Measurements from ENCODE around the gene UTS2B.

The UTS2B gene

DNA sequence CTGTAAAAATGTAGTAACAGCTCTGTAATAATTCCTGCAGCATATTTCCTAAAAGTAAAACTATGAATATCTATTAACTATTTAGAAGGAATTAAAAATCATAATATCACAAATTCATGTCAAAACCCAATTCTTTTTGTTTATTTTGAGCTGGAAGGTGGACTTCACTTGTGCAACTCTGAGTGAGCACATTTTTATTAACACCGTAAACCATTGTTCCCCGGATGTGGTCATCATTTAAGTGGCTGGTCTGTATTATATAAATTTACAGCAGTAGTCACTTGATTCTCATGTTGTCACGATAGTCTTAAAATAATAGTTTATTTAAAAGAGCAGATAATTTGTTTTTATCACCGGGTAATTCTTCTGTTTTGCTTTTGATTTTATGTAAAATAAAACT lies 43.0 kb upstream of the UTS2B start:
- Histone ChIP-seq H3K9me3 (no peaks in the 10 kb centered on the region), H3K27me3 (no peaks in the 10 kb centered on the region), H3K4me3 (ENCODE audit: low read depth in 1 of 2, low read length in 1 of 2) (no peak overlapping the region), H3K27ac (no peak overlapping the region), H3K36me3 (no peaks in the 10 kb centered on the region), H3K4me1 (ENCODE audit: control insufficient read depth in 1 of 2, insufficient read depth in 1 of 2, low read depth in 1 of 2, low read length in 1 of 2) (no peaks in the 10 kb centered on the region)
- TF ChIP-seq, protein P1, sequence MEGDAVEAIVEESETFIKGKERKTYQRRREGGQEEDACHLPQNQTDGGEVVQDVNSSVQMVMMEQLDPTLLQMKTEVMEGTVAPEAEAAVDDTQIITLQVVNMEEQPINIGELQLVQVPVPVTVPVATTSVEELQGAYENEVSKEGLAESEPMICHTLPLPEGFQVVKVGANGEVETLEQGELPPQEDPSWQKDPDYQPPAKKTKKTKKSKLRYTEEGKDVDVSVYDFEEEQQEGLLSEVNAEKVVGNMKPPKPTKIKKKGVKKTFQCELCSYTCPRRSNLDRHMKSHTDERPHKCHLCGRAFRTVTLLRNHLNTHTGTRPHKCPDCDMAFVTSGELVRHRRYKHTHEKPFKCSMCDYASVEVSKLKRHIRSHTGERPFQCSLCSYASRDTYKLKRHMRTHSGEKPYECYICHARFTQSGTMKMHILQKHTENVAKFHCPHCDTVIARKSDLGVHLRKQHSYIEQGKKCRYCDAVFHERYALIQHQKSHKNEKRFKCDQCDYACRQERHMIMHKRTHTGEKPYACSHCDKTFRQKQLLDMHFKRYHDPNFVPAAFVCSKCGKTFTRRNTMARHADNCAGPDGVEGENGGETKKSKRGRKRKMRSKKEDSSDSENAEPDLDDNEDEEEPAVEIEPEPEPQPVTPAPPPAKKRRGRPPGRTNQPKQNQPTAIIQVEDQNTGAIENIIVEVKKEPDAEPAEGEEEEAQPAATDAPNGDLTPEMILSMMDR (IDR thresholded peaks at IDR 0.05) = no peak

DNA sequence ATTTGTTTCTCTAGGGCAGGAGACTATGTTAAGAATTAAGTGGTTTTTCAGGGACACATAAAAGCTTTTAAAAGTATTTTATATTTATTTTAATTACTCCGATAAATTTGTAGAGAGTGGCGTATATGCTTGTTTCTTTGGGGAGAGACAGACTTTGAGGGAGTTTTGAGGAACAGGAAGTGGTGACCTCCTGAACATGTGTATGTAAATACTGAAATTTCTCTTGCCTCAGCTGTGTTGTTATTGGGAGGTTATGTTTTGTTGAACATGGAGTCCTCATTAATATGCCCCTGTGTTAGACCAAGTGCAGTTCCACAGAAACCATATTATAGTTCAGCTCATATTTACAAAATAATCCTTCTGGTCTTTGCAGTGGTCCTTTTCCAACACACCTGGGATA lies 41.8 kb upstream of the UTS2B start:
- no peaks in the 10 kb centered on the region for H3K4me1 ChIP-seq (ENCODE audit: control insufficient read depth in 1 of 2, insufficient read depth in 1 of 2, low read depth in 1 of 2, low read length in 1 of 2)
- H3K27ac ChIP-seq = no peak overlapping the region
- no peak overlapping the region for H3K4me3 ChIP-seq (ENCODE audit: low read depth in 1 of 2, low read length in 1 of 2)
- H3K9me3 ChIP-seq = no peaks in the 10 kb centered on the region
- no peaks in the 10 kb centered on the region for H3K36me3 ChIP-seq
- TF ChIP-seq, protein P1 (IDR thresholded peaks at IDR 0.05) = no peak
- no peaks in the 10 kb centered on the region for H3K27me3 ChIP-seq

DNA sequence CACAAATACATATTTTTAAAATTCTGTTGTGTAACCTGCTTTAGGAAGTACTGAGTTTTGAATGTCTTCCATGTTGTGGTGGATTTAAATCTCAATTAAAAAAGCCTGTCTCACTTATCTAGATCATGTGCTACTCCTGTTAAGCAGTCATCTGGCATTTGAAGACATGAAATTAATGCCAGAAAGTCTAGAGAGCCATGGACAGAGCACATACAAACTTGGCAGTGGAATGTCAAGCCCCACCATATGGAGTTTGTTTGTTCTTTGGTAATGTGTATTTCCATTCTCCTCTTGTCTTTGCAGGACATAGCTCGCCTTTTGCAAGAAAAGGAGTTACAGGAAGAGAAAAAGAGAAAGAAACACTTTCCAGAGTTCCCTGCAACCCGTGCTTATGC lies 39.3 kb upstream of the UTS2B start:
- H3K4me3 ChIP-seq (ENCODE audit: low read depth in 1 of 2, low read length in 1 of 2) = no peak overlapping the region
- no peaks in the 10 kb centered on the region for H3K9me3 ChIP-seq
- TF ChIP-seq, protein P1 (IDR thresholded peaks at IDR 0.05) = no peak
- no peaks in the 10 kb centered on the region for H3K4me1 ChIP-seq (ENCODE audit: control insufficient read depth in 1 of 2, insufficient read depth in 1 of 2, low read depth in 1 of 2, low read length in 1 of 2)
- no peaks in the 10 kb centered on the region for H3K27me3 ChIP-seq
- no peak overlapping the region for H3K27ac ChIP-seq
- H3K36me3 ChIP-seq = no peaks in the 10 kb centered on the region

DNA sequence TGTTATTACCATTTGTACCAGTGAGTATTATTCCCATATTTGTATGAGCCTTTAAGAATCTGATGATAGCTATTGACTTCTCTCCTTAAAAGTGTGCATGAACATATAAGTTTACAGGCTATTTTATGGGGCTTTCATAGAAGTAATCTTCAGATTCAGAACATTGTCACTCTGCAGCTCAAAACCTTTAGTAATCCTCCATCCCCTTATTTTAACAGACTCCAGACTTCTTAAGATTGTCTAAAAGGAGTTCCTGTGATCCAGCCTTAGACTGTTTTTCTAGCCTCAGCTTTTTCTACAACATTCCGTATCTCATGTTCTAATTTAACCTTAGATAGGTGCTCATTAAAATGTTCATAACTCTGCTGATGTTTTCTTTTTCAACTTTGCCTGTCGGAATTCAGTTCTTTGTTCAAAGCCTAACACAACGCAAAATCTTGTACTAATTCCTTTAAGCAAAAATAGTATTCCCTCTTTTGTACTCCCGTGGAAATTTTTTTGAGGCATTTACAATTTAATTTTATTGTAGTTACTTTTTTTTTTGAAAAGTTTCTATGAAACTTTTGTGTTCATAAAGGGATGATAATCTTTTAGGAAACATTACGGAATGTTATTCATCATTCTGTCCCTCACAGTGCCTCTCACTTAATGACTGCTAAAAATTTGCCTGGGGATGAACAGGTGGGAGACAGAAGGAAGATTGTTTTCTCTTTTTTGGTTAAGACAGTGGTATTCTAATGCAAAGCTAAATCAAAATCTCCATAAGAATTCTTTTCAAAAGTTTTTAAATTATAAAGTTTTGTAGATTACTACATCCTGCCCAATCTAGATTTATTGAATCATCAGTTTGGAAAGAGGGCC lies 38.7 kb upstream of the UTS2B start:
- Histone ChIP-seq H3K27ac (no peak overlapping the region), H3K27me3 (no peaks in the 10 kb centered on the region), H3K36me3 (no peaks in the 10 kb centered on the region), H3K4me3 (ENCODE audit: low read depth in 1 of 2, low read length in 1 of 2) (no peak overlapping the region), H3K4me1 (ENCODE audit: control insufficient read depth in 1 of 2, insufficient read depth in 1 of 2, low read depth in 1 of 2, low read length in 1 of 2) (no peaks in the 10 kb centered on the region), H3K9me3 (no peaks in the 10 kb centered on the region)
- TF ChIP-seq, protein P1 (IDR thresholded peaks at IDR 0.05) = no peak

DNA sequence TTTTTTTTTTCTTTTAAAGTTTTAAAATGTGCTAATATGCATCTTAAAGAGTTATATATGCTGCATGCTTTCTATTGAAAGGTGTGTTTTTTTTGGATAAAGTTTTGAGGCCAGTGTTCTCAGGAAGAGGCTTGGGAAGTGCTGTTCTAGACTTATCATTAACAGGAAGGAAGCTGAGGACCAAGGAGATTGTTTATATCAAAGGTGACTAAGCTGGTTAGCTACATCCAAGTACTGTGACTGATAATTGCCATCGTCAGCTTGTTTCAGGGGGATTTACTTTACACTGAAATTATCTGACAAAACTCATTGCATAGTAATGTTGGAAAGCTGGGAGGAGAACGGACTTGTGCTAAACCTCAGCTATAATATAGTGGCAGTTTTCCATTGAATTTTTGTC lies 36.3 kb upstream of the UTS2B start:
- H3K27ac ChIP-seq = no peak overlapping the region
- no peaks in the 10 kb centered on the region for H3K4me1 ChIP-seq (ENCODE audit: control insufficient read depth in 1 of 2, insufficient read depth in 1 of 2, low read depth in 1 of 2, low read length in 1 of 2)
- H3K27me3 ChIP-seq = no peaks in the 10 kb centered on the region
- H3K4me3 ChIP-seq (ENCODE audit: low read depth in 1 of 2, low read length in 1 of 2) = no peak overlapping the region
- H3K36me3 ChIP-seq = no peaks in the 10 kb centered on the region
- no peaks in the 10 kb centered on the region for H3K9me3 ChIP-seq
- TF ChIP-seq, protein P1 (IDR thresholded peaks at IDR 0.05) = no peak

All from neutrophil (primary cell).